ENCODE data around the gene AP4E1.

DNA sequence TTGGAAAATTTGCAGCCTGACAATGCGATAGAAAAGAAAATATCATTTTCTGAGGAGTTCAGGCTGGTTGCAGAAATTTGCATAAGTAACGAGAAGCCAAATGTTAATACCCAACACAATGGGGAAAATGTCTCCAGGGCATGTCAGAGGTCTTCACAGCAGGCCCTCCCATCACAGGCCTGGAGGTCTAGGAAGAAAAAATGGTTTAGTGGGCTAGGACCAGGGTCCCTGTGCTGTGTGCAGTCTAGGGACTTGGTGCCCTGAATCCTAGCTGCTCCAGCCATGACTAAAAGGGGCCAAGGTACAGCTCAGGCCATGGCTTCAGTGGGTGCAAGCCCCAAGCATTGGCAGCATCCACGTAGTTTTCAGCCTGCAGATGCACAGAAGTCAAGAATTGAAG is 14.5 kb upstream of the AP4E1 start:
- TF ChIP-seq POLR2A (IDR thresholded peaks at IDR 0.05; ENCODE audit: low read length): no peak
- no peak for TF ChIP-seq GATA1 (IDR thresholded peaks at IDR 0.05; ENCODE audit: low read depth, low read length)
